ENCODE data around the gene RSBN1L.

GRCh38 chr7:77693830-77694583 lies 2.3 kb upstream of the RSBN1L start:
- TF ChIP-seq CTCF (IDR thresholded peaks at IDR 0.05; ENCODE audit: low read depth, low read length) (no peak), POLR2A (IDR thresholded peaks at IDR 0.05; ENCODE audit: extremely low read depth, insufficient read length) (no peak), MYC (IDR thresholded peaks at IDR 0.05; ENCODE audit: low read depth, low read length) (no peak)
